ENCODE data around the gene GRIA1. TPM values are rescaled to one million over a fixed set of nuclear protein-coding genes. Genes with fewer than 3 reads are reported as not detected.

Gene GRIA1
- total and polyA plus RNA-seq, 2 of the 13 experiments (the other 11 are each of a cell fraction or from before 2014, with no cell fraction given), result not detected

- no peak for TF ChIP-seq REL (CRISPR knock-in tag; conservative IDR thresholded peaks at IDR 0.05)
- no peak for TF ChIP-seq ZNF709 (CRISPR knock-in tag; IDR thresholded peaks at IDR 0.05)
- TF ChIP-seq ZNF737 (CRISPR knock-in tag; IDR thresholded peaks at IDR 0.05; ENCODE audit: borderline replicate concordance), result no peak
Measured at GRCh38 chr5:153816870-153817269, 326.4 kb downstream of the GRIA1 start (continued).

DNA sequence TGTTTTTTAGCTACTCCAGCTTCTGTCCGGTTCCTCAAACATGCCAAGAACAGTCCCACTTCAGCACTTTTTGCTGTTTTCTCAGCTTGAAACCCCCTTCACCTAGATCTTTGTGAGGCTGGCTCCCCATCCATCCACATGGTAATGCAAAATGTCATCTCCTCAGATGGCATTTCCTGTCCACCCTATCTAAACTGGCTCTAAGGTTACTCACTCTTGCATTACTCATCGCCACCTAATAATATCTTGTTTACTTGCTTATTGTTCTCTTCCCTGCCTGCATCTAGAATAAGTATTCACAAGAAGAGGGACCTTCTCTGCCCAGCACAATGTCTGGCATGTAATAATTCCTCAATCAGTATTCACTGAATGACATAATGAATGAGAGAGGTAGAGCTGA is 328.2 kb downstream of the GRIA1 start:
- in situ Hi-C loops (cut with HindIII; ENCODE audit: extremely low pct_ligation_motif_present, low pct_unique_long_range_greater_than_20kb) (no loop called here), intact Hi-C loops (cut with micrococcal nuclease; ENCODE audit: unreplicated experiment) (no loop called here)
- H3K27me3 ChIP-seq (ENCODE audit: control insufficient read depth in 1 of 2, insufficient read depth in 2 of 2, low read length in 2 of 2), result no peaks in the 10 kb centered on the region
- no peak for ATAC-seq
- H3K36me3 ChIP-seq (replicated peaks in 1 of 2; ENCODE audit: control insufficient read depth in 1 of 2, insufficient read depth in 2 of 2, low read length in 2 of 2), result no peaks in the 10 kb centered on the region
- no peak overlapping the region for H3K27ac ChIP-seq (ENCODE audit: extremely low read length, insufficient read depth, low read length)
- BruUV-seq (replicated peaks), result no TSS peak
- ChIA-PET POLR2A (no interaction called here), CTCF (ENCODE audit: low intra/inter-chr PET ratio, low total read pairs) (no interaction called here)
- no peak overlapping the region for H2AFZ ChIP-seq (ENCODE audit: low read length)
- no peak overlapping the region for H3K9ac ChIP-seq (ENCODE audit: insufficient read depth, low read depth, low read length)
- H3K4me1 ChIP-seq (ENCODE audit: insufficient read depth, low read length), result no peaks in the 10 kb centered on the region
- no peak overlapping the region for H3K4me2 ChIP-seq (ENCODE audit: low read depth, low read length)
- WGBS (ENCODE audit: low lambda C conversion rate), result 2% methylated on average over 2 of the region's 2 CpGs
- no peak overlapping the region for H3K4me3 ChIP-seq (replicated peaks in 1 of 3; ENCODE audit: insufficient read depth in 1 of 3, low read depth in 2 of 3, low read length in 3 of 3)
- no peaks in the 10 kb centered on the region for H4K20me1 ChIP-seq (ENCODE audit: insufficient read depth, low read length)
- H3K9me3 ChIP-seq (ENCODE audit: low read length), result no peaks in the 10 kb centered on the region
- H3K79me2 ChIP-seq (ENCODE audit: insufficient read depth, low read length), result no peaks in the 10 kb centered on the region
- no peak for FAIRE-seq
- DNase-seq (ENCODE audit: low spot score), result no peak
- no peak for TF ChIP-seq ZNF598 (CRISPR knock-in tag; IDR thresholded peaks at IDR 0.05; ENCODE audit: borderline replicate concordance)
- no peak for TF ChIP-seq ZNF790 (CRISPR knock-in tag; IDR thresholded peaks at IDR 0.05; ENCODE audit: borderline replicate concordance)
- no peak for TF ChIP-seq ATF1 (CRISPR knock-in tag; IDR thresholded peaks at IDR 0.05)
- no peak for TF ChIP-seq MAF1 (CRISPR knock-in tag; IDR thresholded peaks at IDR 0.05; ENCODE audit: borderline replicate concordance)
- no peak for TF ChIP-seq KLF16 (CRISPR knock-in tag; IDR thresholded peaks at IDR 0.05)
- TF ChIP-seq ZNF7 (CRISPR knock-in tag; IDR thresholded peaks at IDR 0.05), result no peak
- TF ChIP-seq PCBP1 (IDR thresholded peaks at IDR 0.05; ENCODE audit: borderline replicate concordance, low read depth, low read length), result no peak
- no peak for TF ChIP-seq FOXC1 (CRISPR knock-in tag; IDR thresholded peaks at IDR 0.05; ENCODE audit: borderline replicate concordance)
- TF ChIP-seq NFYC (CRISPR knock-in tag; IDR thresholded peaks at IDR 0.05), result no peak
- no peak for TF ChIP-seq SPEN (CRISPR knock-in tag; IDR thresholded peaks at IDR 0.05; ENCODE audit: low read depth)
- TF ChIP-seq ZFP82 (CRISPR knock-in tag; IDR thresholded peaks at IDR 0.05; ENCODE audit: borderline replicate concordance), result no peak
- no peak for TF ChIP-seq ZSCAN31 (CRISPR knock-in tag; IDR thresholded peaks at IDR 0.05; ENCODE audit: low read depth)
- TF ChIP-seq ZNF12 (CRISPR knock-in tag; IDR thresholded peaks at IDR 0.05), result no peak
- TF ChIP-seq ATM (IDR thresholded peaks at IDR 0.05; ENCODE audit: borderline replicate concordance), result no peak
- TF ChIP-seq, protein P1, sequence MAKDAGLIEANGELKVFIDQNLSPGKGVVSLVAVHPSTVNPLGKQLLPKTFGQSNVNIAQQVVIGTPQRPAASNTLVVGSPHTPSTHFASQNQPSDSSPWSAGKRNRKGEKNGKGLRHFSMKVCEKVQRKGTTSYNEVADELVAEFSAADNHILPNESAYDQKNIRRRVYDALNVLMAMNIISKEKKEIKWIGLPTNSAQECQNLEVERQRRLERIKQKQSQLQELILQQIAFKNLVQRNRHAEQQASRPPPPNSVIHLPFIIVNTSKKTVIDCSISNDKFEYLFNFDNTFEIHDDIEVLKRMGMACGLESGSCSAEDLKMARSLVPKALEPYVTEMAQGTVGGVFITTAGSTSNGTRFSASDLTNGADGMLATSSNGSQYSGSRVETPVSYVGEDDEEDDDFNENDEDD (CRISPR knock-in tag; IDR thresholded peaks at IDR 0.05; ENCODE audit: borderline replicate concordance), result no peak
- no peak for TF ChIP-seq ZNF3 (CRISPR knock-in tag; IDR thresholded peaks at IDR 0.05)
- TF ChIP-seq ZNF10 (CRISPR knock-in tag; IDR thresholded peaks at IDR 0.05; ENCODE audit: borderline replicate concordance, low read depth), result no peak
- TF ChIP-seq ZSCAN9 (CRISPR knock-in tag; IDR thresholded peaks at IDR 0.05; ENCODE audit: borderline replicate concordance), result no peak
